ENCODE data around the gene SLF2.

SLF2 gene

GRCh38 chr10:100890673-100891317 lies 22.0 kb upstream of the SLF2 start:
- no peak overlapping the region for H3K4me3 ChIP-seq (replicated peaks; ENCODE audit: low read depth, low read length)
- H3K36me3 ChIP-seq (ENCODE audit: control insufficient read depth, insufficient read depth, low read length): no peaks in the 10 kb centered on the region
- no peak for DNase-seq (ENCODE audit: extremely low read depth, insufficient read length)
- no peak for TF ChIP-seq CTCF (IDR thresholded peaks at IDR 0.05; ENCODE audit: insufficient read depth, low read length, poor library complexity, severe bottlenecking)
- H3K27me3 ChIP-seq (replicated peaks; ENCODE audit: control insufficient read depth, insufficient read depth, low read length): no peaks in the 10 kb centered on the region

GRCh38 chr10:100894033-100894432 lies 18.7 kb upstream of the SLF2 start:
- no peak for DNase-seq (ENCODE audit: extremely low read depth, insufficient read length)
- Histone ChIP-seq H3K36me3 (ENCODE audit: control insufficient read depth, insufficient read depth, low read length) (no peaks in the 10 kb centered on the region), H3K27me3 (replicated peaks; ENCODE audit: control insufficient read depth, insufficient read depth, low read length) (no peaks in the 10 kb centered on the region), H3K4me3 (replicated peaks; ENCODE audit: low read depth, low read length) (no peak overlapping the region)
- no peak for TF ChIP-seq CTCF (IDR thresholded peaks at IDR 0.05; ENCODE audit: insufficient read depth, low read length, poor library complexity, severe bottlenecking)

DNA sequence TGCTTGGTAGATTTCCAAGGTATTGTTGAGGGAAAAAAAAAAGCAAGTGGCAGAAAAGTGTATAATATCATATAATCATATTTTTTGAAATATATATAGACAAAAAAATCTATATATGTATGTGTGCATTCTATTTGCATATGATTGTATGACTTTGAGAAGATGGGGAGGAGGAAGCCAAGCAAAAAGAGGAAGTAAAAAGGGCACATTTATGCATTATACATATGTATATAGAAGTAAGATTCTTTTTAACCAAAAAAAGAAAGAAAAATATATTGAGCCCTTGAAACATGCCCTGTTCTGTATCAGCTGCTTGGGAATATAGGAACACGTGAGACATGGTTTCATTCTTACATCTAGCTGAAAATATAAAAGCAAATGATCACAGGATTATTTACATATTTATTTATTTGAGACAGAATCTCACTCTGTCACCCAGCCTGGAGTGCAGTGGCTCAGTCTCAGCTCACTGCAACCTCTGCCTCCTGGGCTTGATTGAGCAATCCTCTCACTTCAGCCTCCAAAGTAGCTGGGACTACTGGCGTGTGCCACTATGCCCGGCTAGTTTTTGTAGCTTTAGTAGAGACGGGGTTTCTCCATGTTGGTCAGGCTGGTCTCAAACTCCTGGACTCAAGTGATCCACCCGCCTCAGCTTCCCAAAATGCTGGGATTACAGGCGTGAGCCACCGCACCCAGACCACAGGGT lies 18.0 kb upstream of the SLF2 start:
- H3K27me3 ChIP-seq (replicated peaks; ENCODE audit: control insufficient read depth, insufficient read depth, low read length): no peaks in the 10 kb centered on the region
- H3K36me3 ChIP-seq (ENCODE audit: control insufficient read depth, insufficient read depth, low read length): no peaks in the 10 kb centered on the region
- H3K4me3 ChIP-seq (replicated peaks; ENCODE audit: low read depth, low read length): no peak overlapping the region
- DNase-seq (ENCODE audit: extremely low read depth, insufficient read length): no peak
- TF ChIP-seq CTCF (IDR thresholded peaks at IDR 0.05; ENCODE audit: insufficient read depth, low read length, poor library complexity, severe bottlenecking): no peak

- no peak for TF ChIP-seq CTCF (IDR thresholded peaks at IDR 0.05; ENCODE audit: insufficient read depth, low read length, poor library complexity, severe bottlenecking)
- no peaks in the 10 kb centered on the region for H3K36me3 ChIP-seq (ENCODE audit: control insufficient read depth, insufficient read depth, low read length)
Observed at GRCh38 chr10:100895346-100895745, 17.4 kb upstream of the SLF2 start.

GRCh38 chr10:100895896-100896295 lies 16.9 kb upstream of the SLF2 start:
- no peaks in the 10 kb centered on the region for H3K27me3 ChIP-seq (replicated peaks; ENCODE audit: control insufficient read depth, insufficient read depth, low read length)

More at GRCh38 chr10:100895346-100895745, 17.4 kb upstream of the SLF2 start:
- Histone ChIP-seq H3K4me3 (replicated peaks; ENCODE audit: low read depth, low read length) (no peak overlapping the region), H3K27me3 (replicated peaks; ENCODE audit: control insufficient read depth, insufficient read depth, low read length) (no peaks in the 10 kb centered on the region)
- no peak for DNase-seq (ENCODE audit: extremely low read depth, insufficient read length)

More at GRCh38 chr10:100895896-100896295, 16.9 kb upstream of the SLF2 start:
- H3K4me3 ChIP-seq (replicated peaks; ENCODE audit: low read depth, low read length): no peak overlapping the region
- TF ChIP-seq CTCF (IDR thresholded peaks at IDR 0.05; ENCODE audit: insufficient read depth, low read length, poor library complexity, severe bottlenecking): no peak
- no peaks in the 10 kb centered on the region for H3K36me3 ChIP-seq (ENCODE audit: control insufficient read depth, insufficient read depth, low read length)
- DNase-seq (ENCODE audit: extremely low read depth, insufficient read length): no peak

Data from GM06990 (cell line).